ENCODE results near the gene SHMT2. TPM values are rescaled to one million over a fixed set of nuclear protein-coding genes. Genes with fewer than 3 reads are reported as not detected.

The SHMT2 gene
- total RNA-seq (2014; rRNA removed) (210 and 263 TPM in 2 replicates), Bru-seq, nascent RNA (percentile 96 among the genes with signal in this experiment), BruChase-seq, experiment 1, labeled RNA remaining after a 6-hour chase (percentile 97 among the genes with signal in this experiment), BruChase-seq, experiment 2, labeled RNA remaining after a 2-hour chase (percentile 98 among the genes with signal in this experiment)
- long read RNA-seq, transcript SHMT2-205 (12 exons, 1,765 nt): minor isoform, 12 of 679 reads
- long read RNA-seq, transcript SHMT2-201 (12 exons, 2,537 nt): major isoform, 174 of 679 reads
- long read RNA-seq, transcript SHMT2-203 (12 exons, 2,121 nt): minor isoform, 22 of 679 reads
- long read RNA-seq, transcript SHMT2-202 (12 exons, 2,006 nt): minor isoform, 127 of 679 reads
- long read RNA-seq, partial matches to known transcripts: 188 of 679 reads
- long read RNA-seq, other reads (novel, unspliced or antisense): 142 of 679 reads

GRCh38 chr12:57229634-57230380 is at the start of gene SHMT2:
SHMT2 (plus strand) TSS chr12:57229711; CDS start chr12:57229779, 68 bp downstream.
- Histone ChIP-seq H3K9me2 (replicated peaks; ENCODE audit: low read length) (no peaks in the 10 kb centered on the region), H3K4me1 (ENCODE audit: insufficient read depth, low read length) (peaks cover 19% of the 10 kb centered on the region), H3K9me3 (ENCODE audit: low read length) (no peaks in the 10 kb centered on the region), H3F3A (ENCODE audit: low read length, unreplicated experiment) (no peaks in the 10 kb centered on the region), H3K79me2 (ENCODE audit: low read length) (peaks cover 38% of the 10 kb centered on the region), H3K4me3 (ENCODE audit: low read length) (peak within 1 kb of the TSS; percentile 88), H3K9ac (ENCODE audit: low read length) (peak within 1 kb of the TSS; percentile 97), H3K36me3 (ENCODE audit: low read depth, low read length) (peaks cover 34% of the 10 kb centered on the region; the same call in 1 of the 2 replicates), H4K20me1 (ENCODE audit: low read length) (peaks cover 2% of the 10 kb centered on the region; the same call in 1 of the 2 replicates), H3K4me2 (ENCODE audit: low read length) (peak within 1 kb of the TSS; percentile 95), H3K27ac (ENCODE audit: low read length) (peak within 1 kb of the TSS; percentile 74), H2AFZ (ENCODE audit: low read length) (peak within 1 kb of the TSS; percentile 83), H3K27me3 (ENCODE audit: low read length) (no peaks in the 10 kb centered on the region)
- DNase-seq (peak; percentile 97), ATAC-seq (peak; percentile 82)
- BruUV-seq (replicated peaks): no TSS peak
- ChIA-PET POLR2A (ENCODE audit: unreplicated experiment) (interaction anchor here (0.5 to 0.8 kb wide), 7 partner anchors 11 to 1412 kb away, joined by 3 to 13 read pairs (median 5); partner anchors contain the start of genes R3HDM2 and SARNP), CTCF (interaction anchor here (0.5 to 2.0 kb wide), 7 partner anchors 9 to 225 kb away, joined by 3 to 18 read pairs (median 3); partner anchors contain the start of gene INHBE)
- no peak for TF ChIP-seq EZH2 (IDR thresholded peaks at IDR 0.05; ENCODE audit: low read length, unreplicated experiment)
- TF ChIP-seq EZH2phosphoT487 (IDR thresholded peaks at IDR 0.05; ENCODE audit: borderline replicate concordance, low read length): no peak
- no peak for TF ChIP-seq CTCF (conservative IDR thresholded peaks at IDR 0.05; ENCODE audit: low read depth, low read length)
- intact Hi-C loops (cut with micrococcal nuclease): loop anchor here (1.0 kb wide), 1 partner anchor 17 kb away; no protein-coding TSS in a partner anchor

GRCh38 chr12:57180321-57180989 is 49.1 kb upstream of the SHMT2 start:
- H3K9ac ChIP-seq (ENCODE audit: low read length): no peak overlapping the region
- H3F3A ChIP-seq (ENCODE audit: low read length, unreplicated experiment): no peaks in the 10 kb centered on the region
- no TSS peak for BruUV-seq (replicated peaks)
- H3K9me2 ChIP-seq (replicated peaks; ENCODE audit: low read length): no peaks in the 10 kb centered on the region
- no peaks in the 10 kb centered on the region for H3K79me2 ChIP-seq (ENCODE audit: low read length)
- peaks cover under 1% of the 10 kb centered on the region; the same call in 1 of the 2 replicates for H3K36me3 ChIP-seq (ENCODE audit: low read depth, low read length)
- no peak overlapping the region for H3K4me2 ChIP-seq (ENCODE audit: low read length)
- intact Hi-C loops (cut with micrococcal nuclease): loop anchor here (5.0 kb wide), 1 partner anchor 113 kb away; no protein-coding TSS in a partner anchor
- ChIA-PET CTCF (interaction anchor here (0.6 kb wide), 1 partner anchor 53 kb away, joined by 3 read pairs; no protein-coding TSS in a partner anchor), POLR2A (ENCODE audit: unreplicated experiment) (no interaction called here)
- no peak overlapping the region for H3K27ac ChIP-seq (ENCODE audit: low read length)
- no peaks in the 10 kb centered on the region for H3K9me3 ChIP-seq (ENCODE audit: low read length)
- H3K4me1 ChIP-seq (ENCODE audit: insufficient read depth, low read length): peaks cover 24% of the 10 kb centered on the region
- TF ChIP-seq EZH2 (IDR thresholded peaks at IDR 0.05; ENCODE audit: low read length, unreplicated experiment): no peak
- TF ChIP-seq EZH2phosphoT487 (IDR thresholded peaks at IDR 0.05; ENCODE audit: borderline replicate concordance, low read length): no peak
- no peak for TF ChIP-seq CTCF (conservative IDR thresholded peaks at IDR 0.05; ENCODE audit: low read depth, low read length)
- DNase-seq: no peak
- H3K4me3 ChIP-seq (ENCODE audit: low read length): no peak overlapping the region
- H2AFZ ChIP-seq (ENCODE audit: low read length): no peak overlapping the region
- no peaks in the 10 kb centered on the region for H4K20me1 ChIP-seq (ENCODE audit: low read length)
- no peak for ATAC-seq
- H3K27me3 ChIP-seq (ENCODE audit: low read length): no peaks in the 10 kb centered on the region
